Bronchial epithelial cell (primary cell): ENCODE measurements around the gene AK8. TPM values are rescaled to one million over a fixed set of nuclear protein-coding genes. Genes with fewer than 3 reads are reported as not detected.

Experiments
- DNase-seq: peaks from one replicate; pipeline ENCODE4 v3.0.0-alpha.2; 2010; ENCODE audit warnings: low read depth
- FAIRE-seq: peaks from 2 replicates; lab custom pipeline; 2011; peaks lifted over from hg19 to GRCh38; lab: Jason Lieb, UNC
- H3K27me3 ChIP-seq: 2 replicates; pipeline ENCODE4 v1.5.1; 2011; ENCODE audit warnings: low read length; ENCODE audit not compliant: control insufficient read depth, insufficient read depth
- H3K36me3 ChIP-seq: 2 replicates; pipeline ENCODE4 v1.5.1; 2011; ENCODE audit warnings: low read length; ENCODE audit not compliant: control insufficient read depth, insufficient read depth
- H3K4me3 ChIP-seq: 2 replicates; pipeline ENCODE4 v1.5.1; 2011; ENCODE audit warnings: mild to moderate bottlenecking, low read depth, low read length, control low read depth
- total RNA-seq: library from RNA; depleted of rRNA; stranded (reverse); fragments of >200 nt; gene quantifications from 2 replicates; pipeline ENCODE4 v1.2.1, GENCODE V29; 2014
- TF ChIP-seq, protein P1 (sequence below): IDR thresholded peaks from 2 replicates; pipeline ENCODE4 v1.5.1; 2011; ENCODE audit warnings: mild to moderate bottlenecking, moderate library complexity, low read length, control low read depth, inconsistent platforms; ENCODE audit not compliant: insufficient read depth, severe bottlenecking

The AK8 gene
- total RNA-seq, 1 donor from 2014 or later, result not detected

DNA sequence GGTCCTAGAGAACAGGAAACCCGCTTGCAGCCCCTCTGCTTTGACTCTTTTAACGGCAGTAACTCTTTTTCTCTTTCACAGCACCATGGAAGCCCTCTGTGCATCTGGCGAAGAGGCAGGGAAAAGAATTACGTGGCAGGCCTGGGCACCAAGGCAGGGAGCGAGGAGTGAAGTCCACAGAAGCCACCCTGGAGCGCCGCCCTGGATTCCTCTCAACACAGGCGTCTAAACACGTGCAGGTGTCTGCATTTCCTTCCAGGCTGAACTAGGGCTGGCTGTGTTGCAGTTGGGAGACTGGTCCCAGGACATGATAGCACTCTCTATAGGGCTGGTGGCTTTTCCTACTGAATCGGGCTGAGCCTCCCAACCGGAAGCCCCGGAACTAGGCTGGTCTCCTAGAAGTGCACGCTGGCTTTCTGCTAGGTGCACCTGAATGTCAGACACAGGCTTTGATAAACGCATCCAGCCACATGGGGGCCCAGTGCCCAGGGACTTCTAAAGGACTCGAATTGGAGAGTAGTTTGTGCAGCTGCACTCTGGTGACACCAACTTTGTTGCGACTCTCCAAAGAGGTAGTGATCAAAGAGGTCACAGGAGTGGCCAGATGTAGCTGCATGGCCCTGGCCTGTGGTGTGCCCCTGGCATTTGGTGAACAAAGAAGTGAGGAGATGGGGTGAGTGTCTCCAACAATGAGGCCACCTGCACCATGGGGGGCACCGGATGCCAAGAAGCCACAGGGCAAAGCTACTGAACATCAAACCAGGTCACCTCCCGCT, 54.5 kb downstream of the AK8 start:
- FAIRE-seq, result no peak
- no peaks in the 10 kb centered on the region for H3K36me3 ChIP-seq

DNA sequence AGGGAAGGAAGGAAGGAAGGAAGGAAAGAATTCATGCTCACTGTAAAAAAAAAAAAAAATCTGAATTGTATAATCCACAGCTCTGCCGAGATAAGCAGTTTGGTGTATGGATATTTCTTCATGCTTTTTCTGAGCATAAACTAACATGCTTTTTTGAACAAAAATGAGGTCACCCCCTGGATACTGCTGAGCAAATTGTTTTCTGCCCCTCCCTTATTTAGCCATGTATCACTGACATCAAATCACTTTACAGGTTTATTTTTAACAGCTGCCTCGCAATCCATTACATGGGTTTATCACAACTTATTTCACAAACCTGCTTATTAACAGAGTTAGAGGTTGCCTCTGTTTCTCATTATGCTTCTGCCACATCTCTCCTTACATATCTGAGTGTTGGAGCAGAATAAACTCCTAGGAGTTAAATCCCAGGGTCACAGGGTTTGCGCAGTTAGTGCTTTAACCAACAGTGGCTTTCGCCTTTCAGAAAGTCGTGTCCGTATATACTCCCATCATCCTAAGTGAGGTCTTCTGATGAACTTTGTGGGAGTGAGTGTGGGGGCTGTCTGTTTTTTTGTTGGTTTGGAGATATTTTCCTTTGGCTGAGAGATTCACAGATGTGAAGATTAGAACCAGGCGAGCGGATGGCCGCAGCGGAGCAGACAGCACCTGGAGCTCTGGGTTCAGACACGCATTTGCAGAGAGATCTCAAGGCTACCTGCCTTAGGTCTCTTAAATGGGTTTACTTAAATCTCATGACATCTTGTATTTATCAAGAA, 57.7 kb downstream of the AK8 start:
- no peak overlapping the region for H3K4me3 ChIP-seq
- H3K36me3 ChIP-seq, result no peaks in the 10 kb centered on the region
- no peaks in the 10 kb centered on the region for H3K27me3 ChIP-seq
- no peak for DNase-seq
- no peak for FAIRE-seq
- TF ChIP-seq, protein P1, sequence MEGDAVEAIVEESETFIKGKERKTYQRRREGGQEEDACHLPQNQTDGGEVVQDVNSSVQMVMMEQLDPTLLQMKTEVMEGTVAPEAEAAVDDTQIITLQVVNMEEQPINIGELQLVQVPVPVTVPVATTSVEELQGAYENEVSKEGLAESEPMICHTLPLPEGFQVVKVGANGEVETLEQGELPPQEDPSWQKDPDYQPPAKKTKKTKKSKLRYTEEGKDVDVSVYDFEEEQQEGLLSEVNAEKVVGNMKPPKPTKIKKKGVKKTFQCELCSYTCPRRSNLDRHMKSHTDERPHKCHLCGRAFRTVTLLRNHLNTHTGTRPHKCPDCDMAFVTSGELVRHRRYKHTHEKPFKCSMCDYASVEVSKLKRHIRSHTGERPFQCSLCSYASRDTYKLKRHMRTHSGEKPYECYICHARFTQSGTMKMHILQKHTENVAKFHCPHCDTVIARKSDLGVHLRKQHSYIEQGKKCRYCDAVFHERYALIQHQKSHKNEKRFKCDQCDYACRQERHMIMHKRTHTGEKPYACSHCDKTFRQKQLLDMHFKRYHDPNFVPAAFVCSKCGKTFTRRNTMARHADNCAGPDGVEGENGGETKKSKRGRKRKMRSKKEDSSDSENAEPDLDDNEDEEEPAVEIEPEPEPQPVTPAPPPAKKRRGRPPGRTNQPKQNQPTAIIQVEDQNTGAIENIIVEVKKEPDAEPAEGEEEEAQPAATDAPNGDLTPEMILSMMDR, result no peak

More for the DNA sequence above, 54.5 kb downstream of the AK8 start:
- TF ChIP-seq, protein P1, result no peak
- Histone ChIP-seq H3K4me3 (no peak overlapping the region), H3K27me3 (peaks cover 1% of the 10 kb centered on the region)
- no peak for DNase-seq

GRCh38 chr9:132818588-132818987, 59.5 kb downstream of the AK8 start:
- TF ChIP-seq, protein P1, result no peak

DNA sequence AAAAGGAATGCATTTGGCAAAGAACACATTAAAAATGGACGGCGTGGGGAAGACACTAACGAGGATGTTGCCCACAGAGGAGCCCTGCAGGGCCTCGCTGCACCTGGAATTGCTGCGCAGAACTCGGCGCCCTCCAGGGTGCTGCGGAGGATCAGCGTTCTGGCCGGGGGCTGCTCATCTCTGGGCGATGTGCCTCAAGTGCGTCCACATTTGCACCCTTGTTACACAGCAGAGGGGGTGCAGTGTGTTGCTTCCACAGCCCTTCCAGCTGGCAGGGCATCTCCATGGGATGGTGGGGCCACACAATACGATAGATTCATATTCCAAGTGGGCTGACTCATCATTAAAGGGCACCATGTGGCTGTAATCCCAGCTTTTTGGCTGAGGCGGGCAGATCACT, 63.1 kb downstream of the AK8 start:
- no peak for FAIRE-seq
- Histone ChIP-seq H3K36me3 (no peaks in the 10 kb centered on the region), H3K27me3 (no peaks in the 10 kb centered on the region), H3K4me3 (no peak overlapping the region)
- no peak for DNase-seq
- TF ChIP-seq, protein P1, result no peak

More at GRCh38 chr9:132818588-132818987, 59.5 kb downstream of the AK8 start:
- DNase-seq (no peak), FAIRE-seq (no peak)
- no peaks in the 10 kb centered on the region for H3K27me3 ChIP-seq
- H3K36me3 ChIP-seq, result no peaks in the 10 kb centered on the region
- no peak overlapping the region for H3K4me3 ChIP-seq

- DNase-seq, result no peak
- FAIRE-seq, result no peak
Observed at GRCh38 chr9:132813115-132813771, 64.8 kb downstream of the AK8 start.

More at GRCh38 chr9:132813115-132813771, 64.8 kb downstream of the AK8 start:
- H3K4me3 ChIP-seq, result no peak overlapping the region
- TF ChIP-seq, protein P1, result no peak
- H3K27me3 ChIP-seq, result no peaks in the 10 kb centered on the region
- H3K36me3 ChIP-seq, result no peaks in the 10 kb centered on the region
